Adrenal gland (tissue), 12 donors: ENCODE results near the gene OTC. TPM values are rescaled to one million over a fixed set of nuclear protein-coding genes. Genes with fewer than 3 reads are reported as not detected.
A peak's percentile ranks its signal among the peaks of the same experiment; 100 is the strongest.

Source experiments
- DNase-seq, 7 donors: peaks; one replicate each; pipeline ENCODE4 v3.0.0-alpha.2; 2019 to 2020
- H3K27ac ChIP-seq, 5 donors: fragments of 200-600 bp; sonication (generic) in 4 of 5; 1 replicate in 3 of 5; 2 replicates in 2 of 5; pipeline versions ENCODE4 v1.5.1 to v1.8.0; 2016 to 2020; ENCODE audit warnings: mild to moderate bottlenecking in 1 of 5
- H3K27me3 ChIP-seq: fragments of 200-600 bp; 2 replicates; pipeline ENCODE4 v1.8.0; 2021
- H3K36me3 ChIP-seq, 2 donors: fragments of 200-600 bp; replicated peaks in 1 of 2; 1 replicate in 1 of 2; 2 replicates in 1 of 2; pipeline versions ENCODE4 v1.5.1 to v1.8.0; 2018 to 2022
- H3K4me1 ChIP-seq, 2 donors: fragments of 200-600 bp; replicated peaks in 1 of 2; 1 replicate in 1 of 2; 2 replicates in 1 of 2; pipeline versions ENCODE4 v1.5.1 to v1.8.0; 2018 to 2021
- H3K4me3 ChIP-seq, 4 donors: fragments of 200-600 bp; sonication (generic) in 3 of 4; one replicate each; pipeline ENCODE4 v1.5.1; 2016 to 2018
- H3K9me3 ChIP-seq, 3 donors: fragments of 200-600 bp; sonication (generic) in 1 of 3; replicated peaks in 1 of 3; 1 replicate in 2 of 3; 2 replicates in 1 of 3; pipeline versions ENCODE4 v1.5.1 to v1.8.0; 2016 to 2021
- POLR2A ChIP-seq, 2 donors: fragments of 450-650 bp; IDR thresholded peaks; one replicate each; pipeline ENCODE4 v1.6.1; 2017; ENCODE audit warnings: antibody characterized with exemption in 2 of 2, mild to moderate bottlenecking in 2 of 2, moderate library complexity in 1 of 2
- WGBS, 4 donors: extraction: QIAGEN DNeasy Blood & Tissue Kit in 2 of 4; methylation state at CpG; one replicate each; pipeline versions ENCODE4 v1.1.5 to v1.1.7; 2013 to 2017; 5-methylcytosine and 5-hydroxymethylcytosine counted together
- intact Hi-C, 2 donors: fragments of 100-400 bp; cut with DNase I; formaldehyde crosslinking; loops; one replicate each; pipeline versions ENCODE4 v1.14.1 to v1.15.0; 2022 to 2023
- polyA plus RNA-seq, 3 donors: library from polyadenylated mRNA; stranded (reverse); fragments of 200-250 nt in 2 of 3; fragments of 350-450 nt in 1 of 3; fragmentation: Illumina TruSeq in 1 of 3; extraction: RNeasy Lipid Tissue Mini Kit (QIAGEN cat#74804) in 1 of 3; gene quantifications; one replicate each; pipeline ENCODE4 v1.2.3, GENCODE V29; 2013 to 2014
- total RNA-seq, 9 donors: library from RNA; depleted of rRNA in 4 of 9; stranded (reverse); fragments of >200 nt in 4 of 9; fragments of 120-200 nt in 1 of 9; fragmentation: NEBNext Ultra II Directional in 1 of 9; extraction: Animal tissue kit (Norgen Biotek cat#: 25700) in 1 of 9; gene quantifications; one replicate each; pipeline versions ENCODE4 v1.1.0 to v1.2.4, GENCODE V29; 2013 to 2023
- TF ChIP-seq, protein P1 (sequence below), 6 experiments: fragments of 450-650 bp in 4 of 6; fragments of 200-600 bp in 2 of 6; sonication (generic) in 1 of 6; IDR thresholded peaks; 1 replicate in 5 of 6; 2 replicates in 1 of 6; pipeline versions ENCODE4 v1.5.1 to v1.8.0; 2016 to 2021; ENCODE audit warnings: antibody characterized with exemption in 6 of 6, mild to moderate bottlenecking in 2 of 6, moderate library complexity in 1 of 6
- donor health status: healthy with polysubstance abuse.
- donor health status: Bipolar disorder and iron deficiency.
- donor health status: DM: yes; HTN: yes; CAD: no.
- donor health status: DM: no; HTN: no; CAD: no.
- donor health status: DM: no; HTN: no; CAD: no.
- donor health status: DM: yes; HTN: yes; CAD: no.

OTC gene
- total and polyA plus RNA-seq, 12 donors: 0.14 to 0.54 (median 0.21) TPM; not detected in 8

- WGBS, 4 donors: 61 to 92% (median 78%) methylated on average over 2 of the region's 2 CpGs
- TF ChIP-seq, protein P1, sequence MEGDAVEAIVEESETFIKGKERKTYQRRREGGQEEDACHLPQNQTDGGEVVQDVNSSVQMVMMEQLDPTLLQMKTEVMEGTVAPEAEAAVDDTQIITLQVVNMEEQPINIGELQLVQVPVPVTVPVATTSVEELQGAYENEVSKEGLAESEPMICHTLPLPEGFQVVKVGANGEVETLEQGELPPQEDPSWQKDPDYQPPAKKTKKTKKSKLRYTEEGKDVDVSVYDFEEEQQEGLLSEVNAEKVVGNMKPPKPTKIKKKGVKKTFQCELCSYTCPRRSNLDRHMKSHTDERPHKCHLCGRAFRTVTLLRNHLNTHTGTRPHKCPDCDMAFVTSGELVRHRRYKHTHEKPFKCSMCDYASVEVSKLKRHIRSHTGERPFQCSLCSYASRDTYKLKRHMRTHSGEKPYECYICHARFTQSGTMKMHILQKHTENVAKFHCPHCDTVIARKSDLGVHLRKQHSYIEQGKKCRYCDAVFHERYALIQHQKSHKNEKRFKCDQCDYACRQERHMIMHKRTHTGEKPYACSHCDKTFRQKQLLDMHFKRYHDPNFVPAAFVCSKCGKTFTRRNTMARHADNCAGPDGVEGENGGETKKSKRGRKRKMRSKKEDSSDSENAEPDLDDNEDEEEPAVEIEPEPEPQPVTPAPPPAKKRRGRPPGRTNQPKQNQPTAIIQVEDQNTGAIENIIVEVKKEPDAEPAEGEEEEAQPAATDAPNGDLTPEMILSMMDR (IDR thresholded peaks at IDR 0.05): no peak
- TF ChIP-seq POLR2A (IDR thresholded peaks at IDR 0.05): no peak
- intact Hi-C loops: no loop called here
Measured at GRCh38 chrX:38371641-38372040, 19.2 kb downstream of the OTC start.

DNA sequence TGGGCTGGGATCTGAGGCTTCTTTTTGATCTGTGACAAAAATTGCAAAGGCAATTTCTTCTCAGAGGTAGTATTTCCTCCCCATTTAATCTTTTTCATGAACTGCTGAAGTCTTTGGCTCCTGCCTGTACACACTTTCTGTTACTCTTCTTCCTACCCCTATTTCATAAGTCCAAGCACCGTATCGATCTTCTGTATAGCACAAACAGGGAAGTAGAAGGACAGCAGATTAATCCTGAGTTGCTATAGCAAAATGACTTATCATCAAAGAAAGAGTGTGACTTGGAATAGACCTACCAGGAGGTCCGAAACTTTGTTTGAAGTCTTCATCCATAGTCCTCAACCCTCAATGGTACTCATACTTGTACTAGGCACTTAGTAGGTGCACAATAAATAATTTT lies 22.0 kb downstream of the OTC start:
- no peaks in the 10 kb centered on the region for H3K36me3 ChIP-seq
- H3K27me3 ChIP-seq: peaks cover 28% of the 10 kb centered on the region
- DNase-seq: no peak
- intact Hi-C loops: no loop called here
- H3K4me3 ChIP-seq: no peak overlapping the region
- no peaks in the 10 kb centered on the region for H3K9me3 ChIP-seq
- H3K4me1 ChIP-seq: no peaks in the 10 kb centered on the region
- TF ChIP-seq, protein P1 (IDR thresholded peaks at IDR 0.05): no peak
- TF ChIP-seq POLR2A (IDR thresholded peaks at IDR 0.05): no peak
- H3K27ac ChIP-seq: no peak overlapping the region
- WGBS, 4 donors: 85 to 98% (median 91%) methylated on average over 3 of the region's 3 CpGs

More at GRCh38 chrX:38371641-38372040, 19.2 kb downstream of the OTC start:
- Histone ChIP-seq H3K27me3 (peaks cover 33% of the 10 kb centered on the region), H3K4me3 (no peak overlapping the region), H3K9me3 (no peaks in the 10 kb centered on the region), H3K27ac (no peak overlapping the region), H3K4me1 (no peaks in the 10 kb centered on the region), H3K36me3 (no peaks in the 10 kb centered on the region)
- no peak for DNase-seq

GRCh38 chrX:38375891-38376290 lies 23.5 kb downstream of the OTC start:
- peak in 2 of 7 donors; percentile 17 to 22 for DNase-seq
- Histone ChIP-seq H3K9me3 (no peaks in the 10 kb centered on the region), H3K4me1 (no peaks in the 10 kb centered on the region), H3K4me3 (no peak overlapping the region), H3K27me3 (peaks cover 34% of the 10 kb centered on the region), H3K36me3 (no peaks in the 10 kb centered on the region), H3K27ac (no peak overlapping the region)
- intact Hi-C loops: no loop called here
- 11 to 33% (median 12%) methylated on average over 1 of the region's 1 CpG for WGBS, 4 donors
- TF ChIP-seq POLR2A (IDR thresholded peaks at IDR 0.05): no peak
- TF ChIP-seq, protein P1 (IDR thresholded peaks at IDR 0.05): peak; percentile 21 to 49 (median 36)

GRCh38 chrX:38376747-38377146 lies 24.3 kb downstream of the OTC start:
- 60 to 95% (median 79%) methylated on average over 1 of the region's 1 CpG for WGBS, 4 donors
- no peak for DNase-seq
- H3K4me3 ChIP-seq: no peak overlapping the region
- H3K27me3 ChIP-seq: peaks cover 34% of the 10 kb centered on the region
- intact Hi-C loops: no loop called here
- no peaks in the 10 kb centered on the region for H3K4me1 ChIP-seq
- no peak overlapping the region for H3K27ac ChIP-seq
- H3K9me3 ChIP-seq: no peaks in the 10 kb centered on the region
- TF ChIP-seq POLR2A (IDR thresholded peaks at IDR 0.05): no peak
- TF ChIP-seq, protein P1 (IDR thresholded peaks at IDR 0.05): no peak
- H3K36me3 ChIP-seq: no peaks in the 10 kb centered on the region
